Activated CD4-positive, alpha-beta memory T cell treated with anti-CD3 and anti-CD28 coated beads, Interleukin-2, amount 10 ng/mL, durations not matched to agents 7 days and 5 days (primary cell): ENCODE data around the gene CSGALNACT2. TPM values are rescaled to one million over a fixed set of nuclear protein-coding genes. Genes with fewer than 3 reads are reported as not detected.
"Not testable (repeated sequence)": the region's sequence is repeated elsewhere in the genome, so short reads cannot be mapped to it uniquely, and the experiment has no call there.

ENCODE experiments used
- CTCF ChIA-PET: fragments of 350-600 bp; sonication (Branson Sonifier 250); formaldehyde crosslinking; loops from one replicate; lab custom pipeline; 2021; ENCODE audit warnings: antibody characterized with exemption, inconsistent platforms; lab: Charles Lee
- POLR2A ChIA-PET: fragments of 350-600 bp; sonication (Branson Sonifier 250); formaldehyde crosslinking; loops from one replicate; lab custom pipeline; 2021; ENCODE audit warnings: antibody characterized with exemption; lab: Charles Lee
- DNase-seq: peaks from one replicate; pipeline ENCODE4 v3.0.0-alpha.2; 2020
- H3K27ac Mint-ChIP-seq: one replicate; pipeline ENCODE4 v1.8.0; 2021; ENCODE audit warnings: mild to moderate bottlenecking, mixed read lengths
- H3K27me3 Mint-ChIP-seq: one replicate; pipeline ENCODE4 v1.8.0; 2021; ENCODE audit warnings: mixed read lengths
- H3K36me3 Mint-ChIP-seq: one replicate; pipeline ENCODE4 v1.8.0; 2021; ENCODE audit warnings: low read depth, mixed read lengths
- H3K4me1 Mint-ChIP-seq: one replicate; pipeline ENCODE4 v1.8.0; 2021; ENCODE audit warnings: mixed read lengths
- H3K4me3 Mint-ChIP-seq: one replicate; pipeline ENCODE4 v1.8.0; 2021; ENCODE audit warnings: mild to moderate bottlenecking, mixed read lengths
- H3K9me3 Mint-ChIP-seq: one replicate; pipeline ENCODE4 v1.8.0; 2021; ENCODE audit warnings: mixed read lengths
- total RNA-seq, 2 experiments: library from RNA; stranded (reverse); gene quantifications; one replicate each; pipeline ENCODE4 v1.2.3, GENCODE V29; 2021

The CSGALNACT2 gene, protein sequence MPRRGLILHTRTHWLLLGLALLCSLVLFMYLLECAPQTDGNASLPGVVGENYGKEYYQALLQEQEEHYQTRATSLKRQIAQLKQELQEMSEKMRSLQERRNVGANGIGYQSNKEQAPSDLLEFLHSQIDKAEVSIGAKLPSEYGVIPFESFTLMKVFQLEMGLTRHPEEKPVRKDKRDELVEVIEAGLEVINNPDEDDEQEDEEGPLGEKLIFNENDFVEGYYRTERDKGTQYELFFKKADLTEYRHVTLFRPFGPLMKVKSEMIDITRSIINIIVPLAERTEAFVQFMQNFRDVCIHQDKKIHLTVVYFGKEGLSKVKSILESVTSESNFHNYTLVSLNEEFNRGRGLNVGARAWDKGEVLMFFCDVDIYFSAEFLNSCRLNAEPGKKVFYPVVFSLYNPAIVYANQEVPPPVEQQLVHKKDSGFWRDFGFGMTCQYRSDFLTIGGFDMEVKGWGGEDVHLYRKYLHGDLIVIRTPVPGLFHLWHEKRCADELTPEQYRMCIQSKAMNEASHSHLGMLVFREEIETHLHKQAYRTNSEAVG
- 10 to 100 TPM; 64.8 to 66.2 TPM for total RNA-seq

- Mint-ChIP-seq H3K4me1 (peaks cover 71% of the 10 kb centered on the region), H3K9me3 (no peaks in the 10 kb centered on the region), H3K4me3 (peak within 1 kb of the TSS; percentile 94), H3K27ac (peak within 1 kb of the TSS; percentile 99), H3K27me3 (no peaks in the 10 kb centered on the region), H3K36me3 (peaks cover 48% of the 10 kb centered on the region)
- POLR2A ChIA-PET, result interaction anchor here (0.6 to 5.7 kb wide), 43 partner anchors 14 to 499 kb away, joined by 3 to 415 read pairs (median 4); partner anchors contain the start of genes BMS1 and HNRNPF
- DNase-seq, result peak; percentile 92
- CTCF ChIA-PET, result interaction anchor here (0.9 to 4.8 kb wide), 7 partner anchors 9 to 67 kb away, joined by 3 to 43 read pairs (median 12); no protein-coding TSS in a partner anchor
Observed at GRCh38 chr10:43138021-43138756, at the start of gene CSGALNACT2. Gene CSGALNACT2, plus strand, starts transcription at chr10:43138445. Its CDS starts 16,705 bp downstream, at chr10:43155150.

- peaks cover 14% of the 10 kb centered on the region for H3K27me3 Mint-ChIP-seq
Observed at GRCh38 chr10:43089519-43089918, 48.7 kb upstream of the CSGALNACT2 start.

GRCh38 chr10:43090188-43090587 lies 48.1 kb upstream of the CSGALNACT2 start:
- no peak overlapping the region for H3K27ac Mint-ChIP-seq
- DNase-seq, result no peak
- H3K36me3 Mint-ChIP-seq, result no peaks in the 10 kb centered on the region
- H3K27me3 Mint-ChIP-seq, result peaks cover 10% of the 10 kb centered on the region
- H3K9me3 Mint-ChIP-seq, result no peaks in the 10 kb centered on the region
- no peaks in the 10 kb centered on the region for H3K4me1 Mint-ChIP-seq
- CTCF ChIA-PET, result no interaction called here
- POLR2A ChIA-PET, result no interaction called here
- H3K4me3 Mint-ChIP-seq, result no peak overlapping the region

More at GRCh38 chr10:43089519-43089918, 48.7 kb upstream of the CSGALNACT2 start:
- no peak overlapping the region for H3K27ac Mint-ChIP-seq
- no peaks in the 10 kb centered on the region for H3K9me3 Mint-ChIP-seq
- DNase-seq, result no peak
- no peaks in the 10 kb centered on the region for H3K4me1 Mint-ChIP-seq
- POLR2A ChIA-PET, result no interaction called here
- CTCF ChIA-PET, result no interaction called here
- no peak overlapping the region for H3K4me3 Mint-ChIP-seq
- no peaks in the 10 kb centered on the region for H3K36me3 Mint-ChIP-seq

DNA sequence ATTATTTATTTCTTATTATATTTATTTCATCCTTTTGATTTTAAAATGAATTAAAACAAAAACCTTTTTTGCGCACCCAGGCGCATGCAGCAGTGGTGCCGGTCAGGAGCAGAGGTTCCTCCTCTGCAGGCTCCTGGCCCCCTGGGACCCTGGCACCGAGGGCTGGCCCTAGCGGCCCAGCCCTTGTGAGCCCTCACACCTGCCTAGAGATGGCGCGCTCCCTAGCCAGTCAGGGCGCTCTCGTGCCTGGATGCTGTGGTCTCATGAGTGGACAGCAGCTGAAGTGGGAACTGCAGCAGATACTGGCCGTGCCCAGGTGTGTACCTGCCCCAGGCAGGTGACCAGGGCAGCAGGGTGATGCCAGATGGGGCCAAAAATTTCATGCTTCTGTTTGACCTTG lies 47.6 kb upstream of the CSGALNACT2 start:
- no peaks in the 10 kb centered on the region for H3K9me3 Mint-ChIP-seq
- no peak for DNase-seq
- ChIA-PET CTCF (interaction anchor here (0.7 kb wide), 1 partner anchor 17 kb away, joined by 6 read pairs; no protein-coding TSS in a partner anchor), POLR2A (no interaction called here)
- H3K36me3 Mint-ChIP-seq, result no peaks in the 10 kb centered on the region
- H3K4me3 Mint-ChIP-seq, result no peak overlapping the region
- no peaks in the 10 kb centered on the region for H3K4me1 Mint-ChIP-seq
- peaks cover 8% of the 10 kb centered on the region for H3K27me3 Mint-ChIP-seq
- H3K27ac Mint-ChIP-seq, result no peak overlapping the region

- ChIA-PET CTCF (no interaction called here), POLR2A (no interaction called here)
- H3K27me3 Mint-ChIP-seq, result peaks cover 8% of the 10 kb centered on the region
- no peak overlapping the region for H3K4me3 Mint-ChIP-seq
- H3K9me3 Mint-ChIP-seq, result no peaks in the 10 kb centered on the region
- H3K4me1 Mint-ChIP-seq, result no peaks in the 10 kb centered on the region
- H3K27ac Mint-ChIP-seq, result no peak overlapping the region
- H3K36me3 Mint-ChIP-seq, result no peaks in the 10 kb centered on the region
- no peak for DNase-seq
Observed at GRCh38 chr10:43091846-43092245, 46.4 kb upstream of the CSGALNACT2 start.

DNA sequence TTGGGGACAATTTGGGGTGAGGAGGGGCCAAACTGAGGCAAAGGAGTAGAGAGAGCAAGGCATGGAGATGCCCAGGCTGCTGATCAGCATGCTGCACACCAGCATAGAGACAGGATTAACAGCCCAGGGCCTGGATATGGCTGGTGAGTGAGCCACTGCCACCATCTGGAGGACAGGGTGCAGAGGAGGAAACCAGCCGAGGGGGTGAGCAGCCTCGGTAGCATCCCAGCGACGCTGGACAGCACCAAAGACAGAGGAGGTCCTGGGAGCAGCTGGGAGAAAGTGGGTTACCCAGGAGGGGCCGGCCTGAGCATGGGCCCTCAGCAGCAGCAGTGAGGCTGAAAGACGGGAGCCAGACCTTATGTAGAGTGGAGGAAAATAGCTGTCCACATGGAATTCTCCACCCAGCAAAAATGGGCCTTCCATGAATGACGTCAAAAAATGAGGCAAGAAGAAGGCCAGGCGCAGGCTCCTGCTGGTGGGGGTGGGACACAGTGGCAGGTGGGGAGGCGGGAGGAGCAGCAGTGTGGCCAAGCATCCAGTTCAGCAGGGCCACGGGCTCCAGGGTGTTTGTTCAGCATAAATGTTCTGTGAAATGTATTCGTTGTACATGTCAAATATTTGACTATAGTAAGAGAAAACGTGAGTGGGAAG lies 44.7 kb upstream of the CSGALNACT2 start:
- H3K27ac Mint-ChIP-seq, result no peak overlapping the region
- H3K4me3 Mint-ChIP-seq, result no peak overlapping the region
- DNase-seq, result no peak
- H3K4me1 Mint-ChIP-seq, result no peaks in the 10 kb centered on the region
- H3K36me3 Mint-ChIP-seq, result no peaks in the 10 kb centered on the region
- no peaks in the 10 kb centered on the region for H3K9me3 Mint-ChIP-seq
- ChIA-PET CTCF (no interaction called here), POLR2A (no interaction called here)
- H3K27me3 Mint-ChIP-seq, result peaks cover 8% of the 10 kb centered on the region

DNA sequence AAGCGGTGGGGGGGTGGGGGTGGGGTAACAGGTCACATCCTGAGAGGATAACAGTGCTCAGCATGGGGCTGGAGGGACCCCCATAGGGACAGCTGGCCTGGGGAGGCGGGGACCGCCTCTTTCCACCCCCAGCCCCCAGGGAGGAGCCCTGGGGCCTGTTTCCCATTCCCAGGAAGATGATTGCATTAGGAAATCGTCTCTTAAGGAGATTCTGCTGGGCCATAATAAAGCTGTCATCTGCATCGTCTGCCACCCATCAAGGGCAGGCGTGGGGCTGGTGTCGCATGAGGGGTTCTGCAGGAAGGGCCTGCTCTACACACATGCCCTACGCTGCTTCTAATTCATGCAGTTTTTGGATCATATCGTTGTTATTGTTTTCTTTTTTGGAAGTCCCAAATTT lies 44.2 kb upstream of the CSGALNACT2 start:
- Mint-ChIP-seq H3K4me3 (no peak overlapping the region), H3K27me3 (peaks cover 8% of the 10 kb centered on the region), H3K27ac (no peak overlapping the region), H3K36me3 (no peaks in the 10 kb centered on the region), H3K4me1 (no peaks in the 10 kb centered on the region), H3K9me3 (no peaks in the 10 kb centered on the region)
- no peak for DNase-seq
- ChIA-PET CTCF (no interaction called here), POLR2A (no interaction called here)

- H3K36me3 Mint-ChIP-seq, H3K27ac Mint-ChIP-seq, H3K9me3 Mint-ChIP-seq, POLR2A ChIA-PET, DNase-seq, CTCF ChIA-PET, H3K4me3 Mint-ChIP-seq, H3K4me1 Mint-ChIP-seq: not testable (repeated sequence)
- peaks cover 27% of the 10 kb centered on the region for H3K27me3 Mint-ChIP-seq
Observed at GRCh38 chr10:43099339-43099738, 38.9 kb upstream of the CSGALNACT2 start.

DNA sequence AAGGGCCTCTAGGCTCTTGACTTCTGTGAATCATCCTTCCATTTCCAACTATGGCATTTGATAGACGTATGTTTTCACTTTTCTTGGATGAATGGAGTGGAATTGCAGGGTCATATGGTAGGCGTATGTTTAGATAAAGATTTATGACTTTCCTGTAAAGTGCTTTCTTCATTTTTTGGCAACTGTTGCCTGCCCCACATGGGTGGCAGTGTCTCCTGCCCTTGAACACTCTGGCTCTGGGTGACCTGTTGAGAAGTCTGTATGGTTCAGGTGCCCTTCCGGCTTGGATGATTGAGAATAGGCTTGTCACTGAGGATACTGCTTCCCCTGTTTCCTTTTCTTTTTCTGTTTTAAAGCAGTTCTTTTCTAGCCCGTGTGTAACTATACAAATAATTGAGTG lies 38.3 kb upstream of the CSGALNACT2 start:
- peaks cover 28% of the 10 kb centered on the region for H3K27me3 Mint-ChIP-seq
- peaks cover under 1% of the 10 kb centered on the region for H3K4me1 Mint-ChIP-seq
- H3K4me3 Mint-ChIP-seq, result no peak overlapping the region
- no peaks in the 10 kb centered on the region for H3K9me3 Mint-ChIP-seq
- H3K36me3 Mint-ChIP-seq, result no peaks in the 10 kb centered on the region
- CTCF ChIA-PET, result no interaction called here
- H3K27ac Mint-ChIP-seq, result no peak overlapping the region
- no peak for DNase-seq
- POLR2A ChIA-PET, result no interaction called here

- no peak for DNase-seq
- H3K27me3 Mint-ChIP-seq, result peaks cover 31% of the 10 kb centered on the region
- no peak overlapping the region for H3K4me3 Mint-ChIP-seq
- no peak overlapping the region for H3K27ac Mint-ChIP-seq
- no peaks in the 10 kb centered on the region for H3K36me3 Mint-ChIP-seq
- ChIA-PET CTCF (no interaction called here), POLR2A (no interaction called here)
- H3K9me3 Mint-ChIP-seq, result no peaks in the 10 kb centered on the region
- H3K4me1 Mint-ChIP-seq, result peaks cover 4% of the 10 kb centered on the region
Observed at GRCh38 chr10:43100366-43100765, 37.9 kb upstream of the CSGALNACT2 start.

DNA sequence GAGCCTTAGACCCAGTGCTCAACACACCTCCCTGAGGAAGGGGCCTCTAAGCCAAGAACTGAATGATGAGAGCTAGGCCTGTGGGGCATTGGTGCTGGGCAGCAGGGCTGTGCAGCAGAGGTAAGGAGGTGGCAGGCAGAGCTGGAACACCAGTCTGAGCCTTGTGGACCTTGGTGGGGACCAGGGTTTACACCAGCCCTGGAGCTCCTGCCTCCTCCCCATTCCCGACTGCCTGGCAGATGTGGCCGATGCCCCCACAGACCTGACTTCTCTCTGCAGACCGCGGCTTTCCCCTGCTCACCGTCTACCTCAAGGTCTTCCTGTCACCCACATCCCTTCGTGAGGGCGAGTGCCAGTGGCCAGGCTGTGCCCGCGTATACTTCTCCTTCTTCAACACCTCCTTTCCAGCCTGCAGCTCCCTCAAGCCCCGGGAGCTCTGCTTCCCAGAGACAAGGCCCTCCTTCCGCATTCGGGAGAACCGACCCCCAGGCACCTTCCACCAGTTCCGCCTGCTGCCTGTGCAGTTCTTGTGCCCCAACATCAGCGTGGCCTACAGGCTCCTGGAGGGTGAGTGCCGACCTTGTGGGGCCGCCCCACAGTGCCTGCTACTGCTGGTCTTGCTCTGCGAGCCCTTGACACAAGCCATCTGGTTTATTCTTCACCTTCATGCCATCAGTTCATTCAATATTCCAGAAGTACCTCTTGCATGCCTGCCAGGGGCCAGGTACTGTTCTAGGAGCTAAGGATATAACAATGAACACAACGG lies 36.0 kb upstream of the CSGALNACT2 start:
- Mint-ChIP-seq H3K36me3 (no peaks in the 10 kb centered on the region), H3K27me3 (peaks cover 31% of the 10 kb centered on the region), H3K27ac (no peak overlapping the region), H3K4me3 (no peak overlapping the region), H3K4me1 (peaks cover 22% of the 10 kb centered on the region), H3K9me3 (no peaks in the 10 kb centered on the region)
- CTCF ChIA-PET, result no interaction called here
- DNase-seq, result no peak
- POLR2A ChIA-PET, result no interaction called here
